GM08714 (cell line): ENCODE measurements around the gene CDK5R1.
"Not testable (repeated sequence)": the region's sequence is repeated elsewhere in the genome, so short reads cannot be mapped to it uniquely, and the experiment has no call there.

Experiments
- H3K4me3 ChIP-seq: fragments of 200-500 bp; sonication (Bioruptor generic); 2 replicates; pipeline ENCODE4 v1.5.1; 2014; ENCODE audit warnings: mild to moderate bottlenecking, low read length, inconsistent platforms
- ZNF274 ChIP-seq: IDR thresholded peaks from 2 replicates; pipeline ENCODE4 v1.6.1; 2012; ENCODE audit warnings: mild to moderate bottlenecking, low read depth, low read length

The CDK5R1 gene

DNA sequence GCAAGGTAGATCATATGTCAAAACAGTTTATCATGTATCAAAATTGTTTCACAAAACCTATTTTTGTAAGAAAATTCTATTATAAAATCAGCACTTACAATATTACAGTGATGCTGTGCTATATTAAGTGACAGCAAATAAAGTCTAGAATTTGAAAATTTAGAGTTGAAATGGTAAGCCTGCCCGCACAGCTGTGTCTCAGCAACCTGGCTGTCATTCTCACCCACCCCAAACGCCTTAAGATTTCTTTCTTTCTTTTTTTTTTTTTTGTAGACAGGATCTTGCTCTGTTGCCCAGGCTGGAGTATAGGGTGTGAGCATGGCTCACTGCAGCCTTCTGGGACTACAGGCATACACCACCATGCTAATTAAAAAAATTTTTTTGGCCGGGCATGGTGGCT is 26.8 kb downstream of the CDK5R1 start:
- no peak overlapping the region for H3K4me3 ChIP-seq
- TF ChIP-seq ZNF274 = no peak

DNA sequence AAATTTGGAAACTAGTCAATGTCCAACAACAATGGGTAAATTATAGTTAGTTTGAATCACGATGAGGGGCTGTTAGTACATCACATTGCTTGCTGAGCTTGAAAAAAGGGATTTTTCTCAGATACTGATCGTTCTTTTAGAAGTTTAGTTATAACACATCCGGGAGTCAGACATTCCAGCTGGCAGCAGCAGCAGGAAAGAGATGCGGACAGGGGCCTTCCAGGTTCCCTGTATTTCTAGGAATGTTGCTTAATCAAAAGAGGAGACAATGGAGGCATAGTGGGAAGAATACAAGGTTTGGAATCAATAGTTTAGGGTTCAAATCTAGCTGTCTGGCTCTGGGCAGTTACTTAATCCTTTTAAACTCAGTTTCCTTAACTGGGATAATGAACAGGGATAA is 27.8 kb downstream of the CDK5R1 start:
- H3K4me3 ChIP-seq = no peak overlapping the region
- no peak for TF ChIP-seq ZNF274

- TF ChIP-seq ZNF274 = no peak
- H3K4me3 ChIP-seq = peak overlapping the region; percentile 25; the same call in 1 of the 2 replicates
These were observed 29.0 kb downstream of the CDK5R1 start for GRCh38 chr17:32515677-32516383.

- TF ChIP-seq ZNF274 = no peak
- peak overlapping the region; percentile 25; the same call in 1 of the 2 replicates for H3K4me3 ChIP-seq
These were observed 29.7 kb downstream of the CDK5R1 start for GRCh38 chr17:32516450-32516849.

DNA sequence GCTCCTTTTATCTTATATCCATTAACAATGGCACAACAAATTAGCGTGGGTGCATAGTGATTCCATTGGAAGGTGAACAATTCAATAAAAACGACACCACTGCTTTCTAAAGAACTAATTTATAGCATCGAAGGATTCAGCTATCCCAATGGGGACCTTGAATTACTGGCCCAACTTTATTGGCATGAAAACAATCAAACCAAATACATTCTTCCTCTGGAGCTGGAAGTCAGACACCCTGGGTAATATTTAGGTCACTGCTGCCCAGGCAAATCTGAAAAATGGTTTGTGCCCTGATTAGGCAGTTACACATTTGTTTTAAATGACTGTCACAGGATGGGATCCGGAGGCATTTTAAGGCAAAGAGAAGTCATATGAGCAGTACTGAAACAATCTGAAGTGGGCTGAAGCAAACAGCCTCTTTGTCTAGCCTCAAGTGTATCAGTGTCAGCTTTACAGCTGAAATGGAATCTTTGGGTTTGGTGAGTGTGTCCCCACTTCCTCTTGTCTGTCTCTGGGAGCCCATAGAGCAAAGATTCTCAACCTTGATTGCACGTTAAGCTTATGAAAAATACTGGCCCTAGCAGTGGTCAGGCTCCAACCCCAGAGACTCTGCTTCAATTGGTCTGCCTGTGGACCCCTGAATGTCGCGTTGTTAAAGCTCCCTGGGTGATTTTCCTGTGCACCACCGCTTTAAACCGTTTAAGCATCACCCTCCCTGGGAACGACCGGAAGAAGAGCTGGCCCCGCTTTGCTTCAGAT is 30.3 kb downstream of the CDK5R1 start:
- H3K4me3 ChIP-seq = no peak overlapping the region; the same call in 1 of the 2 replicates
- TF ChIP-seq ZNF274 = no peak

DNA sequence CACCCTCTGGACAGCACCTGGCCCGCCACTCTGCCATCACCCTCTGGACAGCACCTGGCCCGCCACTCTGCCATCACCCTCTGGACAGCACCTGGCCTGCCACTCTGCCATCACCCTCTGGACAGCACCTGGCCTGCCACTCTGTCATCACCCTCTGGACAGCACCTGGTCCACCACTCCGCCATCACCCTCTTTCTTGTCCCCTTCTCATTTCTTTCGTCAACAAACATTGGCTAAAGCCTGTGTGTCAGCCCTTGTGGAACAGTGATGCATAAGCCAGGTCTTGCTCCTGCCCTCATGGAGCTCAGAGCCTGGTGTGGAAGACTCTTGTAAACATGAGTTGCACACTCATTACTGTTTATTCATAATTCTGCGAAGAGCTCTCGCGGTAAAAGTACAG is 31.2 kb downstream of the CDK5R1 start:
- no peak for TF ChIP-seq ZNF274
- H3K4me3 ChIP-seq = no peak overlapping the region; the same call in 1 of the 2 replicates

DNA sequence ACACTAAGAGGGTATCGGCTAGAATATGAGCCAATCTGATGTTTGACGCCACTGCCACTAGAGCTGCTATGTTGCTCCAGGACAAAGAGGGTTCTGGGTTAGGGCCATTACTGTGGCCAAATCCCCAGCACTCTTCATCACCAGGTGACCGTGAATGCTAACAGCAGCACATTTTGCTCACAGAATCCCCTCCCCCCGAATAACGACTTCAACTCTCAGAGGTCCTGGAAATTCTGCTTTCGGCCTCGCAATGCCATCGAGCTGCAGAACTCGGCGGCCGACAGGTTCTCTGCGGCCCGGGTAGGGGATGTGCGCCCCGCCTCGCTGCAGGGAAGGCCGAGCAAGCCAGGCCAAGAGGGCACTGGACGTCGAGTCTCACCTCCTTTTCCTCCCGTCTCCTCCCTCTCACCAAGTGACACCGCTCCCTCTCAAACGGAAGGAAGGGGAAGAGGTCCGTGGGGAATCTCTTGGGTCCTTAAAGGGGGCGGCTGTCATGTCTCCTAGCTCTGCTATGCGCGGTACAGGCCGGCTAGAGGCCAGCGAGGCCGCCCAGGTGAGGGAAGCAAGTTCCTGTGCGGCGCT is 31.9 kb downstream of the CDK5R1 start:
- TF ChIP-seq ZNF274 = no peak
- H3K4me3 ChIP-seq = peak overlapping the region; percentile 43; the same call in 1 of the 2 replicates

GRCh38 chr17:32519228-32520103 is 32.7 kb downstream of the CDK5R1 start:
- no peak for TF ChIP-seq ZNF274
- peak overlapping the region; percentile 43; the same call in 1 of the 2 replicates for H3K4me3 ChIP-seq

- H3K4me3 ChIP-seq = peak overlapping the region; percentile 43; the same call in 1 of the 2 replicates
- no peak for TF ChIP-seq ZNF274
These were observed 33.4 kb downstream of the CDK5R1 start for GRCh38 chr17:32520104-32520701.

GRCh38 chr17:32520737-32521404 is 34.1 kb downstream of the CDK5R1 start:
- TF ChIP-seq ZNF274 = no peak
- no peak overlapping the region; the same call in 1 of the 2 replicates for H3K4me3 ChIP-seq

GRCh38 chr17:32523017-32523680 is 36.4 kb downstream of the CDK5R1 start:
- TF ChIP-seq ZNF274 = no peak
- peak overlapping the region; percentile 60; the same call in 1 of the 2 replicates for H3K4me3 ChIP-seq

GRCh38 chr17:32523827-32524552 is 37.2 kb downstream of the CDK5R1 start:
- TF ChIP-seq ZNF274 = no peak
- H3K4me3 ChIP-seq = peak overlapping the region; percentile 60; the same call in 1 of the 2 replicates

- H3K4me3 ChIP-seq = not testable (repeated sequence)
These were observed 37.7 kb downstream of the CDK5R1 start for GRCh38 chr17:32524553-32524880.
